Measurements from ENCODE around the gene TMEM243. TPM values are rescaled to one million over a fixed set of nuclear protein-coding genes. Genes with fewer than 3 reads are reported as not detected.

The TMEM243 gene
- total RNA-seq, 1 experiment from 2014 or later, result 15.4 TPM

DNA sequence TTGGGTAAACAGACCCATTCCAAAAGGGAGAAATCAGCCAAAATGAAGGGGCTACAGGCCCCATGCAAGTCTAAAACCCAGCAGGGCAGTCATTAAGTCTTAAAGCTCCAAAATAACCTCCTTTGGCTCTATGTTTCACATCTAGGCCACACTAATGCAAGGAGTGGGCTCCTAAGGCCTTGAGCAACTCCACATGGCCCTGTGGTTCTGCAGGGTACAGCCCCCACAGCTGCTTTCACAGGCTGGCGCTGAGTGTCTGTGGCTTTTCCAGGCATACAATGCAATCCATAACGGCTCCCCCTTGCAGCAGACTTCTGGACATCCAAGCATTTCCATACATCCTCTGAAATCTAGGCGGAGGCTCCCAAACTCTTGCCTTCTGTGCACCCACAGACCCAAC is 9.0 kb downstream of the TMEM243 start:
- ChIA-PET CTCF (no interaction called here), POLR2A (no interaction called here)
- no peak for TF ChIP-seq TCF7L2 (IDR thresholded peaks at IDR 0.05; ENCODE audit: low read depth, low read length)
- TF ChIP-seq, protein P1, sequence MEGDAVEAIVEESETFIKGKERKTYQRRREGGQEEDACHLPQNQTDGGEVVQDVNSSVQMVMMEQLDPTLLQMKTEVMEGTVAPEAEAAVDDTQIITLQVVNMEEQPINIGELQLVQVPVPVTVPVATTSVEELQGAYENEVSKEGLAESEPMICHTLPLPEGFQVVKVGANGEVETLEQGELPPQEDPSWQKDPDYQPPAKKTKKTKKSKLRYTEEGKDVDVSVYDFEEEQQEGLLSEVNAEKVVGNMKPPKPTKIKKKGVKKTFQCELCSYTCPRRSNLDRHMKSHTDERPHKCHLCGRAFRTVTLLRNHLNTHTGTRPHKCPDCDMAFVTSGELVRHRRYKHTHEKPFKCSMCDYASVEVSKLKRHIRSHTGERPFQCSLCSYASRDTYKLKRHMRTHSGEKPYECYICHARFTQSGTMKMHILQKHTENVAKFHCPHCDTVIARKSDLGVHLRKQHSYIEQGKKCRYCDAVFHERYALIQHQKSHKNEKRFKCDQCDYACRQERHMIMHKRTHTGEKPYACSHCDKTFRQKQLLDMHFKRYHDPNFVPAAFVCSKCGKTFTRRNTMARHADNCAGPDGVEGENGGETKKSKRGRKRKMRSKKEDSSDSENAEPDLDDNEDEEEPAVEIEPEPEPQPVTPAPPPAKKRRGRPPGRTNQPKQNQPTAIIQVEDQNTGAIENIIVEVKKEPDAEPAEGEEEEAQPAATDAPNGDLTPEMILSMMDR (IDR thresholded peaks at IDR 0.05), result no peak
- in situ Hi-C loops (cut with HindIII; ENCODE audit: low pct_unique_long_range_greater_than_20kb, low sequenced_read_pairs), result no loop called here
- intact Hi-C loops (cut with micrococcal nuclease; ENCODE audit: unreplicated experiment), result no loop called here
- BruUV-seq (replicated peaks), result no TSS peak
- H3K36me3 ChIP-seq (ENCODE audit: control insufficient read depth, insufficient read depth, low read length), result no peaks in the 10 kb centered on the region
- no peak overlapping the region for H3K27ac ChIP-seq (ENCODE audit: low read length)
- DNase-seq (ENCODE audit: low read depth, low spot score) (no peak), ATAC-seq (no peak)
- no peak overlapping the region for H3K4me3 ChIP-seq (ENCODE audit: low read depth in 2 of 2, low read length in 2 of 2)
- no peaks in the 10 kb centered on the region for H3K27me3 ChIP-seq (ENCODE audit: control insufficient read depth, insufficient read depth, low read length)
- H3K9me3 ChIP-seq (ENCODE audit: control insufficient read depth, insufficient read depth, low read depth, low read length), result 0 out of 2 replicates have a peak, but pooled peaks cover 4% of the 10 kb centered on the region
- no peaks in the 10 kb centered on the region for H3K4me1 ChIP-seq (ENCODE audit: control insufficient read depth, insufficient read depth, low read length)

DNA sequence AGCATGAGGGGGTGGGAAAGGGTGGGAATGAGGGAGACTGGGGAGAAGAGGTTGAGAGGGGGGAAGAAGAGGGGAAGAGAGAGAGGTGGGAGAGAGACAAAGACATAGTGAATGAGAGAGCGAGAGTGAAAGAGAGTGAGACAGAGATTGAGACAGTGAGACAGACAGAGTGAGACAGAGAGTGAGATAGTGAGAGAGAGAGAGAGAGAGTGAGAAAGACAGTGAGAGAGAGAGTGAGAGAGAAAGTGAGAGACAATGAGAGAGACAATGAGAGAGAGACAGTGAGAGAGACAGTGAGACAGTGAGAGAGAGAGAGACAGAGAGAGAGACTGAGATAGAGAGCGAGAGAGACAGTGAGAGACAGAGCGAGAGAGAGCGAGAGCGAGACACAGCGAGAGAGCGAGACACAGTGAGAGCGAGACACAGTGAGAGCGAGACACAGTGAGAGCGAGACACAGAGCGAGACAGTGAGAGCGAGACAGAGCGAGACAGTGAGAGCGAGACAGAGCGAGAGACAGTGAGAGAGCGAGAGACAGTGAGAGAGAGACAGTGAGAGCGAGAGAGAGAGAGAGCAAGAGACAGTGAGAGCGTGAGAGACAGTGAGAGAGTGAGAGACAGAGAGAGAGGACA is 10.1 kb downstream of the TMEM243 start:
- ATAC-seq (no peak), DNase-seq (ENCODE audit: low read depth, low spot score) (no peak)
- intact Hi-C loops (cut with micrococcal nuclease; ENCODE audit: unreplicated experiment), result no loop called here
- H3K27me3 ChIP-seq (ENCODE audit: control insufficient read depth, insufficient read depth, low read length), result no peaks in the 10 kb centered on the region
- POLR2A ChIA-PET, result no interaction called here
- H3K4me3 ChIP-seq (ENCODE audit: low read depth in 2 of 2, low read length in 2 of 2), result no peak overlapping the region
- no TSS peak for BruUV-seq (replicated peaks)
- peaks cover 9% of the 10 kb centered on the region; the same call in 1 of the 2 replicates for H3K9me3 ChIP-seq (ENCODE audit: control insufficient read depth, insufficient read depth, low read depth, low read length)
- H3K4me1 ChIP-seq (ENCODE audit: control insufficient read depth, insufficient read depth, low read length), result no peaks in the 10 kb centered on the region
- no peak overlapping the region for H3K27ac ChIP-seq (ENCODE audit: low read length)
- in situ Hi-C loops (cut with HindIII; ENCODE audit: low pct_unique_long_range_greater_than_20kb, low sequenced_read_pairs), result no loop called here
- CTCF ChIA-PET, result no interaction called here
- no peaks in the 10 kb centered on the region for H3K36me3 ChIP-seq (ENCODE audit: control insufficient read depth, insufficient read depth, low read length)
- TF ChIP-seq, protein P2, sequence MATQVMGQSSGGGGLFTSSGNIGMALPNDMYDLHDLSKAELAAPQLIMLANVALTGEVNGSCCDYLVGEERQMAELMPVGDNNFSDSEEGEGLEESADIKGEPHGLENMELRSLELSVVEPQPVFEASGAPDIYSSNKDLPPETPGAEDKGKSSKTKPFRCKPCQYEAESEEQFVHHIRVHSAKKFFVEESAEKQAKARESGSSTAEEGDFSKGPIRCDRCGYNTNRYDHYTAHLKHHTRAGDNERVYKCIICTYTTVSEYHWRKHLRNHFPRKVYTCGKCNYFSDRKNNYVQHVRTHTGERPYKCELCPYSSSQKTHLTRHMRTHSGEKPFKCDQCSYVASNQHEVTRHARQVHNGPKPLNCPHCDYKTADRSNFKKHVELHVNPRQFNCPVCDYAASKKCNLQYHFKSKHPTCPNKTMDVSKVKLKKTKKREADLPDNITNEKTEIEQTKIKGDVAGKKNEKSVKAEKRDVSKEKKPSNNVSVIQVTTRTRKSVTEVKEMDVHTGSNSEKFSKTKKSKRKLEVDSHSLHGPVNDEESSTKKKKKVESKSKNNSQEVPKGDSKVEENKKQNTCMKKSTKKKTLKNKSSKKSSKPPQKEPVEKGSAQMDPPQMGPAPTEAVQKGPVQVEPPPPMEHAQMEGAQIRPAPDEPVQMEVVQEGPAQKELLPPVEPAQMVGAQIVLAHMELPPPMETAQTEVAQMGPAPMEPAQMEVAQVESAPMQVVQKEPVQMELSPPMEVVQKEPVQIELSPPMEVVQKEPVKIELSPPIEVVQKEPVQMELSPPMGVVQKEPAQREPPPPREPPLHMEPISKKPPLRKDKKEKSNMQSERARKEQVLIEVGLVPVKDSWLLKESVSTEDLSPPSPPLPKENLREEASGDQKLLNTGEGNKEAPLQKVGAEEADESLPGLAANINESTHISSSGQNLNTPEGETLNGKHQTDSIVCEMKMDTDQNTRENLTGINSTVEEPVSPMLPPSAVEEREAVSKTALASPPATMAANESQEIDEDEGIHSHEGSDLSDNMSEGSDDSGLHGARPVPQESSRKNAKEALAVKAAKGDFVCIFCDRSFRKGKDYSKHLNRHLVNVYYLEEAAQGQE (IDR thresholded peaks at IDR 0.05; ENCODE audit: insufficient read depth in 1 of 2, low read depth in 2 of 2, low read length in 1 of 2), result no peak
- TF ChIP-seq TCF7L2 (IDR thresholded peaks at IDR 0.05; ENCODE audit: low read depth, low read length) (no peak), POLR2AphosphoS5 (IDR thresholded peaks at IDR 0.05; ENCODE audit: low read depth, low read length) (no peak), SIN3A (IDR thresholded peaks at IDR 0.05; ENCODE audit: borderline replicate concordance, insufficient read depth, low read depth, low read length) (no peak)
- TF ChIP-seq, protein P1 (IDR thresholded peaks at IDR 0.05), result no peak
